HG03439 (cell line): ENCODE measurements around the gene TMEM215.
"Not testable (repeated sequence)": the region's sequence is repeated elsewhere in the genome, so short reads cannot be mapped to it uniquely, and the experiment has no call there.

ENCODE experiments used
- ATAC-seq: cut with Tn5 transposase; IDR thresholded peaks from one replicate; pipeline ENCODE4 v1.9.1; 2021; ENCODE audit warnings: mild to moderate bottlenecking, moderate library complexity; ENCODE audit not compliant: unreplicated experiment

The TMEM215 gene, protein sequence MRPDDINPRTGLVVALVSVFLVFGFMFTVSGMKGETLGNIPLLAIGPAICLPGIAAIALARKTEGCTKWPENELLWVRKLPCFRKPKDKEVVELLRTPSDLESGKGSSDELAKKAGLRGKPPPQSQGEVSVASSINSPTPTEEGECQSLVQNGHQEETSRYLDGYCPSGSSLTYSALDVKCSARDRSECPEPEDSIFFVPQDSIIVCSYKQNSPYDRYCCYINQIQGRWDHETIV

DNA sequence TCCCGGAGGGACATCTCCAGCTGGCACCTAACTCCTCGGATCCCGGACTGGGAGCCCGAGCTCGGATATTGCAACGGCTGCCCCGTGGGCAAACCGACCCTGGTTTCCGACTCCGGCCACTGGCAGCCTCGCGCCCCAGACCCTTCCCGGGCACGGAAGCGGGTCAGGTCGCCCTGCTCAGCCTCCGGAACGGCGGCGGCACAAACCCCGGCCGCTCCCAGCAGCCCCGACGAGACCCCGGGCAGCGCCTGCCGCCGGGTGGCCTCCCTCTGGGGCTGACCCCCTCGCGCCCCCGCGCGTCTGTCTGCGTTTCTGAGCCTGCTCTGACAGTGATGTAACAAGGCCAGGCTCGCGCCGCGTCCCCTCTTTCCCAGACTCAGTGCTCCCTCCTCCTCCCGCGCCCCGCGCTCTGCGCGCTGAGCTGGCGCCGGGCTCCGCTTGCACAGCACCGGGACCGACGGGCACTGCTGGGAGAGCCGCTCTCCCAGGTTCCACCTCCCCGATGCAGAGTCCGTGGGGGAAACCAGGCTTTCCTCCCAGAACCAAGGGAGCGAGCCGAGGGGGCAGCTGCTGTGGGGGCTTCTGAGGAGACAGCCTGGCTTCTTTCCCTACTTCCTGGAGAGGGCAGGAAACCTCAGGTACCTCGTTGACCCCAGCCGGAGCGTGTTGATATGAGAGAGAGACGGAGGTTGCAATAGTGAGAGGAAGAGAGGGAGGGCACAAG is at the start of gene TMEM215:
TSS of gene TMEM215 (plus strand) at position 373 of the 724 bp plus-strand sequence. CDS start 644 bp downstream, outside the sequence.
- no peak for ATAC-seq

DNA sequence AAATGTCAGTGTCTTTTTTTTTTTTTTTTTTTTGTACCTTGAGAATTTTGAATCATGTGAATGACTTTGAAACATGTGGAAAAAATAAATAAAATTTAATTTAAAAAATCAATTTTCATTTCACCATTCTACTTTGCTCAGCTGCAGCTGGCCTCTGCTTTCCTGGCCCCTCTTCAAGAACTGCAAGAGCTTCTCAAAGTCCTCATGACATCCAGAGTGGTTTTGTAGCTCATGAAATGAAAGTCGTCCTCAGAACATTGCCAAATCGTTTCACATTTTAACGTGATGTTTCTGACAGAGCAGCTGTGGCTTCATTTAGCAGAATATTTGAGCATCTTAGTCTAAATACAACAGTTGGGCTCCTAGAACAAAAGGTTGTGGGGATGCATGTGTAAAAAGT is 47.9 kb upstream of the TMEM215 start:
- ATAC-seq: no peak

DNA sequence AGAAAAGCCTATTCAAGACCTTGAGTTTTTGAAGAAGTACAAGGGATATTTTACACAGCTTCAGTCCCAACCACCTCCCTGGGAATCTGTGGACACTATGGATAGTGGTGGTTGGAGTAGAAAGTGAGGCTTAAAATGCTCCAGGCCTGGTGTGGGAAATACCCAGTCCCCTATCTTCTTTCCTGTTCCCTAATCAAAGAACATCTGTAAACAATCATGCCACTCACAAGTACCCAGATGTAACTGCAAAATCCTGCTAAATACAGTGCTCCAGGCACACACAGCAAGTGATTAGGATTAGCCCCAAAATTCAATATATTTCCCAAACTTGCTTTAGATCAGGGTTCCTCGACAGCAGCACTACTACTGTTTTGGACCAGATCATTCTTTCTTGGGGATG is 46.0 kb upstream of the TMEM215 start:
- ATAC-seq: no peak

DNA sequence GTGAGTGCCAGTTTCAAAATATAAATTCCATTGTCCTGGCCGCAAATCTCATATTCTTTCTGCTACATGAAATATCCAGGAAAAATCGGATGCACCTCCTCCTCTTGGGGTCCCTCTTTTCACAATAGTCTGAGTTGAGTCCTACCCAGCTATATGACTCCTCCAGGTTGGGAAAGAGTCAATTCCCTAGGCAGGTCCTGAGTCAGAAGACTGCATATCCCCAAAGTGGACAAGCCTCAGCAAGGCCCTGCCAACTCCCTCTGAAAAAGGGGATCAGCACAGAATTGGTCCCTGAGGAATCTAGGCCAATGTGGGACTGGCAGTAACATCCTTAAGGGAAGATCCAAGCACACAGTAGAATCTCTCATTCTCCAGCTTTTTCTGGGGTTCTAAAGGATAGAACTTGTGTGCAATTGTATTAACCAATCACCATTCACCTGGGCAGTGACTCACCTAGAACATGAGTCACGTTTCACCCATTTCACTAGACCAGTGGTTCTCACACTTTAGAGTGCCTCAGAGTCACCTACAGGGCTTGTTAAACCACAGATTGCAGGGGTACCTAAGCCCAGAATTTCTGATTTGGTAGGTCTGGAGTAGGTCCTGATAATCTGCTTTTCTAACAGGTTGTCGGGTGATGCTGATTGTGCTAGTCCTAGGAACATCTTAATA is 44.7 kb upstream of the TMEM215 start:
- no peak for ATAC-seq

DNA sequence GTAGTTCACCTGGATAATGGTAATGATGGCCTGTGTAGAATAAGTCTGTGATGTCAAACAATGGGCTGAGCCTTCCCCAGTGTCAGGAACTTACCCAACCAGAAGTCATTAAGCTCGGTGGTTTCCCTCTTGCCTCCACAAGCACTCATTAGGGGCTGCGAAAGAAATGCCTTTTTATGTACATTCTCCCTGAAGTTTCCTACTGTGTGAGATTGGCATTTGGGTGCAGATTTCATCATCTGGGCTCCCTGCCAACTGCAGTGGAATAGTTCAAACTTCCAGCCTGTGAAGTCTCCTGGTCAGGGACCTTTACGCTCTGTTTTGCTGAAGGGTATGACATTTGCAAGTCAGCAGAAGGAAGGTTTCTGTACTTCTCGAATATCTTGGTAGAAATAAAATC is 41.6 kb upstream of the TMEM215 start:
- no peak for ATAC-seq

DNA sequence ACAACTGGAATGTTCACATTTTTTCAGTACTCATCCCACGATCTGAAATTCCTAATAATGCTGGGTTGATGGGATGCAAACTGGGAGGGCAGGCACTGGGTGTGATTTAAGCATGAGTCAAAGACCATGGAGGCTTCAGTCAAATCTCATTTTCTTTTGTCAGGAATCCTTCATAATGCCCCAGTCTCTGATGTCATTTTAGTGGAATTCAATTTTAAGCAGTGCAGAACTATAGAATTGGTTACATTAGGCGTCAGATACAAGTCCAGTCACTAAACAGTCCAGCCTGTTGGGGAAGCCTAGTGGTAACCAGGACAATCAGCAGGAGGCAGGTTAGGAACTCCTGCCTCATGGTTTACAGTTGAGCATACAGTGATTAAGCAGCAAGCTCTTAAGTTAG is 41.0 kb upstream of the TMEM215 start:
- ATAC-seq: no peak

DNA sequence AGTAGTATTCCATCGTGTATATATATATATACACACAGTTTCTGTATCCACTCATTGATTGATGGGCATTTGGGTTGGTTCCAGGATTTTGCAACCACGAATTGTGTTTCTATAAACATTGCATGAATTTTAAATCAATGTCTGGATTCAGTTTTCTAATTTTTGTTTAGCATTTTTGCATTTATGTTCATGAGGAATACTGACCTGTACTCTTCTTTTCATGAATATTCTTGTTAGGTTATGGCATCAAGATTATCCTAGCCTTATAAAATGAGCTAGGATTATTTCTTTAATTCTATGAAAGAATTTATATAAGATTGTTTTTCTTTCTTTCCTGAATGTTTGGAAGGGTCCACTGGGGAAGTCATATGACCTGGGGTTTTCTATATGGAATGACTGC is 35.3 kb upstream of the TMEM215 start:
- no peak for ATAC-seq

DNA sequence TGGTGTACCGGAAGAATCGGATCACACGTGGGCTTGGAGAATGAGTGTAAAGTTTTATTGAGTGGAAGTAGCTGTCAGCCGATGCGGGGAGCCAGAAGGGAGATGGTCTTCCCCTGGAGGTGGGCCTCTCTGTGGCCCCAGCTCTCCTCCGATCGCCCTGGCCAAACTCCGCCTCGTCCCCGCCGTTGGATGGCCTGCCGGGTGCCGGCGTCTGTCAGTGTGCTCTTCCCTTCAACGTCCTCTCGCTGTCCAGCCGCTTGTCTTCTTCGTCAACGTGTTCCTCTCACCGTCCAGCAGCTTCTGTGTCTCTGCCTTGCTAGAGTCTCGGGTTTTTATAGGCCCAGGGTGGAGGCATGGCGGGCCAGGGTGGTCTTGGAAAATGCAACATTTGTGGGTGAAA is 27.6 kb upstream of the TMEM215 start:
- no peak for ATAC-seq

DNA sequence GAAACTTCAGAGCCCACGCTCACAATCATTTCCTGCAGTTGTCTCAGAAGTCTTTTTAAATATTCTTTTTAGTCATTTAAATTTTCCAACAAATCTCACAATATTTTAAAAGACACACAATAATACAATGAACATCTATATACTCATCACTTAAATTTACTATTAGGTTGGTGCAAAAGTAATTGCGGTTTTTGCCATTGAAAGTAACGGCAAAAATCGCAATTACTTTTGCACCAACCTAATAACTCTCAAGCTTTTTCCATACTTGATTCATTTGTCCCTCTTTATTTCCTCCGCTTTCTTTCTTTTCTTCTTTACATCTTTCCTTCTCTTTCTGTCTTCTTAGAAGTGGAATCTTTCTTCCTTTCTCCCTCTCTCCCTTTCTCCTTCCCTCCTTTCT is 19.2 kb upstream of the TMEM215 start:
- no peak for ATAC-seq

DNA sequence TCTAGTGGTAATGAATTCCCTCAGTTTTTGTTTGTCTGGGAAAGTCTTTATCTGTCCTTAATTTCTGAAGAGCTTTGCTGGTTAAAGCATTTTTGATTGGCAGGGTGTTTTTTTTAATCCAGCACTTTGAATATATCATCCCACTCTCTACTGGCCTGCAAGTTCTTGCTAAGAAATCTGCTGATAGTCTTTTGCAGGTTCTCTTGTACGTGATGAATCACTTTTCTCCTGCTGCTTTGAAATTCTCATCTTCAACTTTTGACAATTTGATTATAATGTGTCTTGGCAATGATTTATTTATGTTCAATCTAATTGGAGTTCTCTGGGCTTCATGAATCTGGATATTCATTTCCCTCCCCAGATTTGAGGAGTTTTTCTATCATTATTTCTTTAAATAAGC is 8.1 kb upstream of the TMEM215 start:
- ATAC-seq: no peak

DNA sequence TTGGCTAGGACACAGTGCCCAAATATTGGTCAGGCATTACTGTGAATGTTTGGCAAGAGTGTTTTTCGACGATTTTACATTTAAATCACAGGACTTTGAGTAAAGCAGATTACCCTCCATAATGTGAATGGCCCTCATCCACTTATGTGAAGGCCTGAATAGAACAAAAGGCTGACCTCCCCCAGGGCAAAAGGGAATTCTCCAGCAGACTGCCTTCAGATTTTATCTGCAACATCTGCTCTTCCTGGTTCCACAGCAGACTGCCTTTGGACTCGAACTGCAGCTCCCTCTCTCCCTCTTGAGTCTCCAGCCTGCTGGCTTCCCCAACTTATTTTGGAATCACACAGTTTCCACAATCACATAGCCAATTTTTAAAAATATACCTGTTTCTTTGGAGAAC is 7.1 kb upstream of the TMEM215 start:
- ATAC-seq: no peak

DNA sequence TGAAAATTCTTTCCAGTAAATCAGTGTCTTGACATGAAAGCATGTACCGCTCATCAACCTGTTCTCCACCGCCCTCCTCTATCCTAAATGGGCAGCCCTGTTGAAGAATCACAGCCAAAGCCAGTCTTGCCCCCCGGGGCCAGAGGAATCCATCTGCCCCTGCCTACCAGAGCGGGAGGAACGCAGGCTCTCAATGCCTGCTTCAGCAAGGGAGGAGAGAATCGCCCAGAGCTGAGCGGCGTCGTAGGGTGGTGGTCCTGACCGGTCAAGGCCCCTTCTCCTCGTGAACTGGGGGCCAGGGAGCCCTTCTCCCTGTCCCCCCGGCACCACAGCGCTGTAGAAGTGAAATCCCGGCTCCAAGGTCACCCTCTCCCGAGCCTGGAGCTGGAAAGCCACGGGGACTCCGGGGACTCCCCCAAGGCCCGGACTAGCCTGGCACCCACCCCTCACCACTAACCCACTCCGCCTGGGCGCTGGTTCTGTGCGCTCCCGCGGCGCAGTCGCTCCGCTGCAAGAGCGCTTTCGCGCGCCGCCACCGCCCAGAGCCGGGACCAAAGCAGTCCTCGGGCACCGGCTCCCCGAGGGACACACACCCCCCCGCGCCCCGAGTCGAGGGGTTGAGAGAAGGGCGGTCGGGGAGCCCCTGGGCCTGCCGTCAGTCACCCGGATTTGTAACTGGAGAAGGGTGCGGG is 718 bp upstream of the TMEM215 start:
- no peak for ATAC-seq

DNA sequence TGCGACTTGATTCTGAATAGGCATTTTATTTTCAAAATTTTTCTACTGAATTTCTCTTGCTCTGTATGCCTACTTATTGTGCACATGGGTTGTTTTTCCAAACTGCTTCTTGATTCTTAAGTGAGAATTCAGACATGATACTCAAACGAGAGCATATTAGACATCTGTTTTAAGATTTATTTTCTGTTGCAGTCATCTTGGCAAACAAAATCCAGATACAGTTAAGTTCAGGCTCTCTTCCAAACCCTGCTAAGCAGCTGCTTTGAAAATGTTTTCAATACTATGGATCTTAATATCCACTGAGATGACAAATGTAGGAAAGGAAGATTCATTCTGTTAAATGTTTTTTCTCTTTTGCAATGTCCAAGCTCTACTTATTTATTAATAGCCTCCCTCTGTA is 4.5 kb downstream of the TMEM215 start:
- ATAC-seq: no peak

DNA sequence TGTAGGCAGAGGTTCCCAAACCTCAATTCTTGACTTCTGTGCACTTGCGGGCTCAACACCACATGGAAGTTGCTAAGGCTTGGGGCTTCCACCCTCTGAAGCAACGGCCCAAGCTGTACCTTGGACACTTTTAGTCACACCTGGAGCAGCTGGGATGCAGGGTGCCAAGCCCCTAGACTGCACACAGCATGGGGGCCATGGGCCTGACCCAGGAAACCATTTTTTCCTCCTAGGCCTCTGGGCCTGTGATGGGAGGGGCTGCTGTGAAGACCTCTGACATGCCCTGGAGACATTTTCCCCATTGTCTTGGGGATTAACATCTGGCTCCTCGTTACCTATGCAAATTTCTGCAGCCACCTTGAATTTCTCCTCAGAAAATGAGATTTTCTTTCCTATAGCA is 12.7 kb downstream of the TMEM215 start:
- not testable (repeated sequence) for ATAC-seq

DNA sequence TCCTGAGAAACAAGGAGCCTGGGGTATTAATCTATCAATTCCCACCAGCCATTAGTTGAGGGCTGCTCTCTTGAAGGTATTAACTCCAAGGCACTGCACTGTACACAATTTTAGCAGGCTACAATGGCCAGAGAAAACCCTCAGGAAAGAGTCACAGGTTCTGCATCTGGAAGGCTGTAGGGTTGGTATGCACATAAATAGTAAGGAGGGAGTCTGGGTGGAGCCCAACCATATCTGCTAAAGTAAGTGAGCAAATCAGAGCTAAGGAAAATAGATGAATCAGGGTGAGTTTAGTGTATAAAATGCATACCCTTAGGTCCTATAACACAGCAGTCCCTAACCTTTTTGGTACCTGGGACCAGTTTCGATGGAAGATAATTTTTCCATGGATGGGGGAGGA is 18.2 kb downstream of the TMEM215 start:
- no peak for ATAC-seq

DNA sequence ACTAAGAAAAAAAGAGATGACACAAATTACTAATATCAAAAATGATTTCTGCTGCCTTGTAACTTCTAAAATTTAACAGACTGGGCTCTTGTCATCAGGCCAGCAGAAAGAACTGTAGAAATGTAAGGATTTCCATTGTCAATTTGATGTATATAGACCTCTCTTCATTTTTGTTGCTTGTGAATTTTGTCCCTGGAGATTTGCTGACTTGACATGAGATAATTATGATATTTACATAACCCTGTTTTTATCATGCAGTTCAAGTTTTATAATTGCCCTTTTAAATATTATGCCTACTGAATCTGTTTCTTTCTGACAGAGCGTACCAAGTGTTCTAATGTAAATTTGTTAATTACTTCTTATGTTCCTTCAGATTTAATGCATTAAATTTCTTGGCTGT is 23.9 kb downstream of the TMEM215 start:
- ATAC-seq: no peak

DNA sequence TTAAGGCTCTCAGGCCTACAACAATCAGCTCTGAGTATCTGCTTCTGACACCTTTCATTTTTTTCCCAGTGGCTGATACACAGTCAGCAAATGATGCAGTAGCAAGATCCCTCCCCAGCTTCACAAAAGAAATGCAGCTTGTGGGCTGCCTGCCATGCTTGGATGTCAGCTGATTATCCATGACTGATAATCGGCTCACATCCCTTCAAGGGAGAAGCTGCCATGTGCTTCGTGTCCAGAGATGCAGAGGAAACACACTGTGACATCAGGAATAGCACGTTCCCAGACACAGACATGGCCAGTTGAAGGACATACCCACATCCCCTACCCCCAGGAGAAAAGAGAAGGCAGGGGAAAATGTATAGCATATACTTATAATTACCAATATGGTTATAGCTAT is 27.9 kb downstream of the TMEM215 start:
- no peak for ATAC-seq

DNA sequence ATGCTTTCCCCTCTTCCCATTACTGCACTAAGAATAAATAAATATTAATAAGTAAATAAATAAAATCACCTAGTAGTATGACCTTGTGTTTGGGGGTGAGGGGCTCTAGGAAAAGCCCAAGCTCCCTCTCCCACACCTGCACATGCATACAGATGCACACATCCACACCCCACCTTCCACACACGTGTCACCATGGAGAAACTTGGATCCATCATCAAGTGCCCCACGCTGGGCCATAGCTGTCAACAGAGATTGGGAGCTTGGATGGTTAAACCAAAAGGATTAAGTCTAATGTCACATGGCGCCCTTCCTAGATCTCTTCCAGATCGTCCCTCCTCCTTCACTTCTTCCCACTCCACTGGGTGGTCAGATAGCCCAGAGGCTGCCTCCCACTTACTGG is 37.0 kb downstream of the TMEM215 start:
- ATAC-seq: no peak

DNA sequence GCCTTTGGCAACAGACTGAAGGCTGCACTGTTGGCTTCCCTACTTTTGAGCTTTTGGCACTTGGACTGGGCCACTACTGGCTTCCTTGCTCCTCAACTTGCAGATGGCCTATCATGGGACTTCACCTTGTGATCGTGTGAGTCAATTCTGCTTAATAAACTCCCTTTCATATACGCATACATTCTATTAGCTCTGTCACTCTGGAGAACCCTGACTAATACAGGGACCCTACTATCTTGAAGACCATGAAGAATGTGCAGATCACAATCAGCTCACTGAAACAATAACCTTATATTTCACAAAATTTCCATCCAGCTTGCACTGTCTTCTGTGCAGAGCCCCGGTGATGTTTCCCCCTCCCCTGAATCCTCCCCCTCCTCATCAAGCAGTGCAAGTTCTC is 39.8 kb downstream of the TMEM215 start:
- ATAC-seq: no peak

DNA sequence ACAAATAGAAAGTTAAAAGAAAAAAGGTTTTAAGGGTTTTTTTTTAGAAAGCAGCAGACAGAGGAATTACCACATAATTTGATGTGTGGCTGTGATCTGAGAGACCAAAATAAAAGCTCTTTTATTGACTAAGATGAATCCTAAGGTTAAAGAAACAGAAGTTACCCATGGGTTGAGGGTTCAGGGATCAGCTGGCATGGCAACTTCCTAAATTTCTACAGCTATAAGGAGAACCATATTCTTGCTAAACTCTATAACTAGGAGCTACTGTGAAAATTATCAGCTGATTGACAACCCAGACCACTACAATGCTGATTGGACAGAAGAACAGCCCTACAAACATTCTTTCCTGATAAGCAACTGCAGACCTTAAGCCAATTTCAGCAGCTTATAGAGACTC is 40.2 kb downstream of the TMEM215 start:
- no peak for ATAC-seq

DNA sequence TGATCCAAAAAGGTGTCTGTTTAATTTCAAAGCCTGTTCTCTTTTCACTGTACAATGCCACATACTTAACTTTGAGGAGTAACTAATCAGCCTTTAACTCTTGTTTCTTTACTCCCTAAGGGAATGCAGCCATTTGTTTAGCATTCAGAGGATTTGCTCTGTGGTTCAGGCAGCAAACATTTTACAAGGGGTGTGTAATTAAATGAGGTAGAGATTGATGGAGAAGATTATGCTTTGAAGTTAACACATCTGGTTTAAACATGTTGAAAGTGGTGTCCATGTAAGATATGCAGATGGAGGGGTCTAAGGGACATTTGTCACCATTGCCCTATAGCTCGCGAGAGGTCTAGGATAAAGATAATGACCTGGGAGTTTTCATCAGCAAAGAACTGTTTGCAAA is 41.9 kb downstream of the TMEM215 start:
- no peak for ATAC-seq

DNA sequence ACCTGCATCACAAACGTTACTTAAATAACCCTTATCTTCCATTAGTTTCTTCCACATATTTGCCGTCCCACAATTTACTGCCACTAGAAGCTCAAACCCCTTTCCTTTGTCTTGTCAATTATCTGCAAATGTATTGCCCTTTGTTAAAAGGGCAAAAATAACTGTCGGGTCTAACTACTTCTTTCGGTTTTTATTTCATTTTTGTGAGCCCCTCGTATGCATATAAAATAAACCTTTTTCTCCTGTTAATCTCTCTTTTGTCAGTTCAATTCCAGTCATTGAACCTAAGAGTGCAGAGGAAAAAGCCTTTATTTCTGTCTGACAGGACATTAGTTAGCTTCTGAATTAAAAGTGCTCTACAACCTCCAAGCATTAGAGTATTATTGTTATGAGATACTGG is 45.5 kb downstream of the TMEM215 start:
- ATAC-seq: no peak
